ENCODE data around the gene RELT. TPM values are rescaled to one million over a fixed set of nuclear protein-coding genes. Genes with fewer than 3 reads are reported as not detected.

Gene RELT
- total and polyA plus RNA-seq, 9 of the 15 experiments (the other 6 are each of a cell fraction or from before 2014, with no cell fraction given), result 1.1 to 20.2 (median 7.4) TPM

GRCh38 chr11:73406619-73407018 lies 30.4 kb downstream of the RELT start:
- intact Hi-C loops (cut with micrococcal nuclease), result no loop called here
- no TSS peak for BruUV-seq (replicated peaks)
- FAIRE-seq, result no peak

More at GRCh38 chr11:73406619-73407018, 30.4 kb downstream of the RELT start:
- no peaks in the 10 kb centered on the region for H3K79me2 ChIP-seq (ENCODE audit: control insufficient read depth, insufficient read depth, low read length)
- DNase-seq (ENCODE audit: extremely low read depth in 1 of 4, low spot score in 3 of 4) (no peak), ATAC-seq (no peak)
- H2AFZ ChIP-seq (ENCODE audit: low read depth, low read length), result no peak overlapping the region
- ChIA-PET POLR2A (interaction anchor here (0.7 to 1.2 kb wide), 6 partner anchors 10 to 253 kb away, joined by 3 to 4 read pairs (median 3); no protein-coding TSS in a partner anchor), CTCF (ENCODE audit: low intra/inter-chr PET ratio) (interaction anchor here (1.5 kb wide), 1 partner anchor 254 kb away, joined by 5 read pairs; no protein-coding TSS in a partner anchor)
- H3K9ac ChIP-seq (ENCODE audit: insufficient read depth in 1 of 2, low read depth in 2 of 2, low read length in 2 of 2), result no peak overlapping the region
- no peak overlapping the region for H3K27ac ChIP-seq (ENCODE audit: extremely low read depth, low read depth, low read length)
- H3K27me3 ChIP-seq (ENCODE audit: control insufficient read depth in 2 of 2, insufficient read depth in 2 of 2, low read length in 2 of 2), result no peaks in the 10 kb centered on the region
- H3K9me1 ChIP-seq (ENCODE audit: control insufficient read depth, insufficient read depth, low read length), result no peaks in the 10 kb centered on the region
- no peaks in the 10 kb centered on the region for H3K36me3 ChIP-seq (ENCODE audit: control insufficient read depth, insufficient read depth, low read length)
- H4K20me1 ChIP-seq (replicated peaks; ENCODE audit: control insufficient read depth, insufficient read depth, low read length), result no peaks in the 10 kb centered on the region; the same call in 1 of the 2 replicates
- H3K4me1 ChIP-seq (replicated peaks in 1 of 2; ENCODE audit: control insufficient read depth in 2 of 2, insufficient read depth in 2 of 2, low read length in 2 of 2), result peaks cover 0 to 4% of the 10 kb centered on the region in 2 experiments; a peak in 1 of 5 replicates
- TF ChIP-seq CBX8 (IDR thresholded peaks at IDR 0.05; ENCODE audit: borderline replicate concordance, extremely low read depth, low read depth, low read length, poor library complexity, severe bottlenecking), result no peak
- TF ChIP-seq ZNF584 (CRISPR knock-in tag; IDR thresholded peaks at IDR 0.05; ENCODE audit: low read depth), result no peak
- TF ChIP-seq GTF2A2 (tag; IDR thresholded peaks at IDR 0.05), result no peak
- TF ChIP-seq ZNF699 (CRISPR knock-in tag; IDR thresholded peaks at IDR 0.05; ENCODE audit: insufficient replicate concordance), result no peak
- TF ChIP-seq PTBP1 (IDR thresholded peaks at IDR 0.05; ENCODE audit: low read depth, low read length), result no peak
- no peak for TF ChIP-seq ZNF184 (CRISPR knock-in tag; IDR thresholded peaks at IDR 0.05)
- TF ChIP-seq FOXJ2 (tag; IDR thresholded peaks at IDR 0.05), result no peak
- no peak for TF ChIP-seq RBM15 (IDR thresholded peaks at IDR 0.05; ENCODE audit: insufficient read depth, low read length)
- TF ChIP-seq ZNF282 (CRISPR knock-in tag; IDR thresholded peaks at IDR 0.05), result no peak
- TF ChIP-seq ZFX (CRISPR knock-in tag; IDR thresholded peaks at IDR 0.05), result no peak
- no peak for TF ChIP-seq MXI1 (IDR thresholded peaks at IDR 0.05; ENCODE audit: low read depth, low read length)
- TF ChIP-seq SRF (CRISPR knock-in tag; IDR thresholded peaks at IDR 0.05), result no peak
- TF ChIP-seq HNRNPLL (IDR thresholded peaks at IDR 0.05; ENCODE audit: low read depth, low read length, poor library complexity, severe bottlenecking), result no peak
- TF ChIP-seq LARP7 (IDR thresholded peaks at IDR 0.05), result no peak
- no peak for TF ChIP-seq CLOCK (CRISPR knock-in tag; IDR thresholded peaks at IDR 0.05; ENCODE audit: borderline replicate concordance)
- no peak for TF ChIP-seq MAFF (IDR thresholded peaks at IDR 0.05; ENCODE audit: low read length)
- H3K4me3 ChIP-seq, result no peak overlapping the region
- H3K9me3 ChIP-seq (replicated peaks; ENCODE audit: control insufficient read depth, insufficient read depth, low read depth, low read length), result no peaks in the 10 kb centered on the region
- in situ Hi-C loops (cut with MboI), result no loop called here
- WGBS (ENCODE audit: insufficient coverage, low coverage, missing lambda C conversion rate), result 50% methylated on average over 4 of the region's 5 CpGs
- H3K4me2 ChIP-seq (ENCODE audit: insufficient read depth, low read length), result no peak overlapping the region

Measured in K562 (cell line).